Trophoblast cell (in vitro differentiated cells and primary cell): ENCODE data around the gene GADD45GIP1.
A peak's percentile ranks its signal among the peaks of the same experiment; 100 is the strongest.

Experiments
- DNase-seq, 2 donors: peaks; one replicate each; pipeline ENCODE4 v3.0.0-alpha.2; 2016
- H2AFZ ChIP-seq: 2 replicates; pipeline ENCODE4 v1.6.1; 2013; ENCODE audit warnings: low read length, moderate library complexity, mild to moderate bottlenecking; ENCODE audit not compliant: insufficient read depth, poor library complexity
- H2AK5ac ChIP-seq: 2 replicates; pipeline ENCODE4 v1.6.1; 2013; ENCODE audit warnings: mild to moderate bottlenecking, low read length
- H2BK120ac ChIP-seq: 2 replicates; pipeline ENCODE4 v1.6.1; 2013; ENCODE audit warnings: low read length, mild to moderate bottlenecking, moderate library complexity; ENCODE audit not compliant: insufficient read depth, poor library complexity
- H2BK12ac ChIP-seq: 2 replicates; pipeline ENCODE4 v1.6.1; 2013; ENCODE audit warnings: mild to moderate bottlenecking, low read length, moderate library complexity
- H2BK5ac ChIP-seq: 2 replicates; pipeline ENCODE4 v1.6.1; 2013; ENCODE audit warnings: low read length, low read depth, moderate library complexity, mild to moderate bottlenecking; ENCODE audit not compliant: poor library complexity
- H3K14ac ChIP-seq: 2 replicates; pipeline ENCODE4 v1.6.1; 2013; ENCODE audit warnings: mild to moderate bottlenecking, low read length
- H3K18ac ChIP-seq: 2 replicates; pipeline ENCODE4 v1.6.1; 2013; ENCODE audit warnings: mild to moderate bottlenecking, low read length
- H3K23ac ChIP-seq: 2 replicates; pipeline ENCODE4 v1.6.1; 2013; ENCODE audit warnings: low read length
- H3K27ac ChIP-seq: 2 replicates; pipeline ENCODE4 v1.5.1; 2013; ENCODE audit warnings: low read depth, mild to moderate bottlenecking, inconsistent platforms, low read length, moderate library complexity
- H3K27me3 ChIP-seq: 2 replicates; pipeline ENCODE4 v1.6.1; 2013; ENCODE audit warnings: inconsistent platforms, mild to moderate bottlenecking, low read length, moderate library complexity; ENCODE audit not compliant: insufficient read depth
- H3K36me3 ChIP-seq, 2 experiments: 1 replicate in 1 of 2; 2 replicates in 1 of 2; pipeline ENCODE4 v1.6.1; 2013; ENCODE audit warnings: low read length in 2 of 2, mild to moderate bottlenecking in 2 of 2, moderate library complexity in 1 of 2; ENCODE audit not compliant: insufficient read depth in 2 of 2, control insufficient read depth in 1 of 2
- H3K4ac ChIP-seq: 2 replicates; pipeline ENCODE4 v1.6.1; 2013; ENCODE audit warnings: low read depth, mild to moderate bottlenecking, low read length, moderate library complexity
- H3K4me1 ChIP-seq, 2 experiments: 1 replicate in 1 of 2; 2 replicates in 1 of 2; pipeline ENCODE4 v1.6.1; 2013; ENCODE audit warnings: low read length in 2 of 2, mild to moderate bottlenecking in 2 of 2, moderate library complexity in 1 of 2; ENCODE audit not compliant: insufficient read depth in 2 of 2, control insufficient read depth in 1 of 2
- H3K4me2 ChIP-seq: 2 replicates; pipeline ENCODE4 v1.6.1; 2013; ENCODE audit warnings: inconsistent platforms, mild to moderate bottlenecking, low read length, moderate library complexity
- H3K4me3 ChIP-seq: 2 replicates; pipeline ENCODE4 v1.5.1; 2013; ENCODE audit warnings: mild to moderate bottlenecking, low read depth, low read length, inconsistent platforms
- H3K79me1 ChIP-seq: one replicate; pipeline ENCODE4 v1.6.1; 2013; ENCODE audit warnings: low read length
- H3K79me2 ChIP-seq: 2 replicates; pipeline ENCODE4 v1.6.1; 2013; ENCODE audit warnings: low read length, mild to moderate bottlenecking; ENCODE audit not compliant: control insufficient read depth, insufficient read depth, poor library complexity
- H3K9ac ChIP-seq: 2 replicates; pipeline ENCODE4 v1.6.1; 2013; ENCODE audit warnings: mild to moderate bottlenecking, low read length
- H3K9me3 ChIP-seq: 2 replicates; pipeline ENCODE4 v1.6.1; 2013; ENCODE audit warnings: low read depth, mild to moderate bottlenecking, control low read depth, inconsistent platforms, low read length; ENCODE audit not compliant: insufficient read depth
- H4K12ac ChIP-seq: 2 replicates; pipeline ENCODE4 v1.6.1; 2013; ENCODE audit warnings: low read depth, mild to moderate bottlenecking, low read length, moderate library complexity
- H4K8ac ChIP-seq: 2 replicates; pipeline ENCODE4 v1.6.1; 2013; ENCODE audit warnings: low read depth, mild to moderate bottlenecking, low read length, moderate library complexity
- H4K91ac ChIP-seq: one replicate; pipeline ENCODE4 v1.6.1; 2013; ENCODE audit warnings: low read depth, mild to moderate bottlenecking, low read length, moderate library complexity
- WGBS: extraction: QIAGEN DNeasy Blood & Tissue Kit; methylation state at CpG from one replicate; pipeline ENCODE4 v1.1.7; 2013; ENCODE audit warnings: missing lambda C conversion rate; ENCODE audit not compliant: insufficient read length, insufficient coverage; ENCODE audit errors: extremely low coverage; 5-methylcytosine and 5-hydroxymethylcytosine counted together

GADD45GIP1 gene

GRCh38 chr19:12995596-12996405 is 38.8 kb upstream of the GADD45GIP1 start:
- Histone ChIP-seq H3K27ac (no peak overlapping the region), H3K18ac (no peak overlapping the region), H2AFZ (no peak overlapping the region), H2BK12ac (no peak overlapping the region), H3K4me1 (peaks cover 0 to 6% of the 10 kb centered on the region in 2 experiments), H4K8ac (no peak overlapping the region), H2BK5ac (no peak overlapping the region), H3K79me1 (no peaks in the 10 kb centered on the region), H4K91ac (no peak overlapping the region), H3K36me3 (no peaks in the 10 kb centered on the region), H3K9me3 (peaks cover 28% of the 10 kb centered on the region), H2BK120ac (no peak overlapping the region), H3K27me3 (peaks cover 53% of the 10 kb centered on the region), H3K23ac (no peak overlapping the region), H3K4ac (no peak overlapping the region), H3K79me2 (no peaks in the 10 kb centered on the region), H3K9ac (no peak overlapping the region), H3K14ac (no peak overlapping the region), H3K4me2 (peak overlapping the region; percentile 63), H3K4me3 (no peak overlapping the region), H4K12ac (no peak overlapping the region), H2AK5ac (no peak overlapping the region)
- DNase-seq: no peak
- WGBS: no CpG with 5 or more reads among the region's 129 CpGs

GRCh38 chr19:12994701-12995595 is 37.9 kb upstream of the GADD45GIP1 start, which contains the start of gene NFIX:
NFIX (plus strand) TSS chr19:12995475; CDS start chr19:12995838, 363 bp downstream.
- Histone ChIP-seq H3K9ac (peak within 1 kb of the TSS; percentile 45), H2BK120ac (no peak within 1 kb of the TSS), H3K79me2 (no peaks in the 10 kb centered on the region), H3K4ac (no peak within 1 kb of the TSS), H3K4me2 (peak within 1 kb of the TSS; percentile 63), H3K27me3 (peaks cover 50% of the 10 kb centered on the region), H3K79me1 (no peaks in the 10 kb centered on the region), H4K91ac (no peak within 1 kb of the TSS), H3K4me3 (peak within 1 kb of the TSS; percentile 60), H3K36me3 (no peaks in the 10 kb centered on the region), H4K8ac (no peak within 1 kb of the TSS), H3K4me1 (peaks cover 0 to 6% of the 10 kb centered on the region in 2 experiments), H3K14ac (no peak within 1 kb of the TSS), H4K12ac (no peak within 1 kb of the TSS), H3K9me3 (peaks cover 29% of the 10 kb centered on the region), H2BK12ac (no peak within 1 kb of the TSS), H2AK5ac (no peak within 1 kb of the TSS), H3K23ac (peak within 1 kb of the TSS; percentile 64), H3K18ac (no peak within 1 kb of the TSS), H2AFZ (no peak within 1 kb of the TSS), H3K27ac (no peak within 1 kb of the TSS), H2BK5ac (no peak within 1 kb of the TSS)
- WGBS: no CpG with 5 or more reads among the region's 84 CpGs
- peak in 1 of 2 donors; percentile 60 for DNase-seq

DNA sequence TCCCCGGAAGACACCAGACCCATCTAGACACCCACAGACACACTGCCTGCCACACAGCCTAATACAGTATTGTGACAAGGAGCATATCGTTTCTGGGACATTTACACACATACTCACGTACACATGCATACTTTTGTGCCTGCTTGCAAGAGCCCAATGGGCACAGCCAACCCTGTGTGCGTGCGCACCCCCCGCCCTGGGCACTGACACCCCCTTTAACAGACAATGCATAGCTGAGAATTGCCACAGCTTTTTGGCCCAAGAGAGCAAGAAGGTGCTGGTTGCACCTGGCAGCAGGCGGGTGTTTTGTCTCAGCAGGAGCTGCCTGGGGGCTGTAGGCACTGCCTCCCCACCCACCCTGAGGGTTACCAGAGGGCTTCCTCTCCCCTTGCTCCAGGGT is 36.5 kb upstream of the GADD45GIP1 start:
- H3K79me1 ChIP-seq: no peaks in the 10 kb centered on the region
- peaks cover 47% of the 10 kb centered on the region for H3K27me3 ChIP-seq
- no peak for DNase-seq
- H3K4me3 ChIP-seq: peak overlapping the region; percentile 12
- H3K9me3 ChIP-seq: peaks cover 31% of the 10 kb centered on the region
- no peak overlapping the region for H4K91ac ChIP-seq
- no peak overlapping the region for H2AFZ ChIP-seq
- H3K36me3 ChIP-seq: no peaks in the 10 kb centered on the region
- no peak overlapping the region for H2BK12ac ChIP-seq
- no peak overlapping the region for H2BK5ac ChIP-seq
- peaks cover 0 to 6% of the 10 kb centered on the region in 2 experiments for H3K4me1 ChIP-seq
- no peak overlapping the region for H3K23ac ChIP-seq
- no peak overlapping the region for H3K4me2 ChIP-seq
- no peak overlapping the region for H2BK120ac ChIP-seq
- no peak overlapping the region for H3K27ac ChIP-seq
- no peak overlapping the region for H4K12ac ChIP-seq
- no peak overlapping the region for H2AK5ac ChIP-seq
- WGBS: no CpG with 5 or more reads among the region's 7 CpGs
- H3K9ac ChIP-seq: no peak overlapping the region
- H3K4ac ChIP-seq: no peak overlapping the region
- no peaks in the 10 kb centered on the region for H3K79me2 ChIP-seq
- no peak overlapping the region for H3K14ac ChIP-seq
- no peak overlapping the region for H3K18ac ChIP-seq
- H4K8ac ChIP-seq: no peak overlapping the region

DNA sequence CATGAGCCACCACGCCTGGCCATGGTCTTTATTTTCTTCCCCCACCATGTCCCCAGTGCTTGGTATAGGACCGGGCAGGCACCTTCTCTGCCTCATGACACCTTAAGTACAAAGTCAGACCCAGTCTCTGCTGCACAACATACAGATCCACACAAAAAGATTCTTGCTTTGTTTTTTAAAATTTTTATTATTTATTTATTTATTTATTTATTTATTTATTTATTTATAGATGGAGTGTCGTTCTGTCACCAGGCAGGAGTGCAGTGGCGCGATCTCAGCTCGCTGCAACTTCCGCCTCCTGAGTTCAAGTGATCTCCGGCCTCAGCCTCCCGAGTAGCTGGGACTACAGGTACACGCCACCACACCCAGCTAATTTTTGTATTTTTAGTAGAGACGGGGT is 35.7 kb upstream of the GADD45GIP1 start:
- no peak for DNase-seq
- H3K27me3 ChIP-seq: peaks cover 43% of the 10 kb centered on the region
- H2AK5ac ChIP-seq: no peak overlapping the region
- H2AFZ ChIP-seq: no peak overlapping the region
- no peak overlapping the region for H4K91ac ChIP-seq
- H3K36me3 ChIP-seq: no peaks in the 10 kb centered on the region
- no peaks in the 10 kb centered on the region for H3K79me1 ChIP-seq
- no peak overlapping the region for H3K4me2 ChIP-seq
- H3K27ac ChIP-seq: no peak overlapping the region
- H4K8ac ChIP-seq: no peak overlapping the region
- WGBS: no CpG with 5 or more reads among the region's 11 CpGs
- H3K23ac ChIP-seq: no peak overlapping the region
- H3K4me1 ChIP-seq: peaks cover 0 to 6% of the 10 kb centered on the region in 2 experiments
- no peak overlapping the region for H2BK120ac ChIP-seq
- H3K79me2 ChIP-seq: no peaks in the 10 kb centered on the region
- H3K14ac ChIP-seq: no peak overlapping the region
- H3K4ac ChIP-seq: no peak overlapping the region
- H4K12ac ChIP-seq: no peak overlapping the region
- H2BK12ac ChIP-seq: no peak overlapping the region
- no peak overlapping the region for H3K18ac ChIP-seq
- no peak overlapping the region for H3K4me3 ChIP-seq
- no peak overlapping the region for H3K9ac ChIP-seq
- no peak overlapping the region for H2BK5ac ChIP-seq
- peaks cover 33% of the 10 kb centered on the region for H3K9me3 ChIP-seq
